RWPE2 (cell line): ENCODE results near the gene PPM1B.

Experiments used
- ATAC-seq: fragments of 200-7000 bp; cut with Tn5 transposase; 3 replicates; pipeline ENCODE4 v1.9.1; 2021; ENCODE audit warnings: low read depth
- DNase-seq: peaks from one replicate; pipeline ENCODE4 v3.0.0-alpha.2; 2020; ENCODE audit warnings: low spot score
- H3K27ac ChIP-seq: fragments of 450-650 bp; 2 replicates; pipeline ENCODE4 v1.5.1; 2017; ENCODE audit warnings: mild to moderate bottlenecking; ENCODE audit not compliant: poor library complexity, severe bottlenecking
- H3K27me3 ChIP-seq: fragments of 250-450 bp; sonication (Bioruptor Pico); 2 replicates; pipeline ENCODE4 v1.5.1; 2021; ENCODE audit warnings: mild to moderate bottlenecking, moderate library complexity; ENCODE audit not compliant: insufficient read depth, poor library complexity, severe bottlenecking
- H3K36me3 ChIP-seq: fragments of 250-450 bp; sonication (Bioruptor Pico); 2 replicates; pipeline ENCODE4 v1.5.1; 2020; ENCODE audit warnings: low read depth, mild to moderate bottlenecking, moderate library complexity
- H3K4me1 ChIP-seq: fragments of 250-450 bp; sonication (Bioruptor Pico); 2 replicates; pipeline ENCODE4 v1.5.1; 2021; ENCODE audit warnings: mild to moderate bottlenecking, moderate library complexity; ENCODE audit not compliant: insufficient read depth, poor library complexity, severe bottlenecking
- H3K4me3 ChIP-seq: fragments of 250-450 bp; sonication (Bioruptor Pico); 2 replicates; pipeline ENCODE4 v1.5.1; 2021; ENCODE audit warnings: mild to moderate bottlenecking, moderate library complexity; ENCODE audit not compliant: severe bottlenecking
- H3K9me3 ChIP-seq: fragments of 250-450 bp; sonication (Bioruptor Pico); 2 replicates; pipeline ENCODE4 v1.5.1; 2021; ENCODE audit warnings: mild to moderate bottlenecking, moderate library complexity; ENCODE audit not compliant: severe bottlenecking
- CTCF ChIP-seq: fragments of 450-650 bp; IDR thresholded peaks from one replicate; pipeline ENCODE4 v1.5.1; 2017; ENCODE audit warnings: mild to moderate bottlenecking, moderate library complexity; ENCODE audit not compliant: poor library complexity, severe bottlenecking

Gene PPM1B

GRCh38 chr2:44269831-44270230 is 101.2 kb downstream of the PPM1B start:
- ATAC-seq (no peak), DNase-seq (no peak)
- Histone ChIP-seq H3K4me3 (no peak overlapping the region), H3K27me3 (no peaks in the 10 kb centered on the region), H3K27ac (no peak overlapping the region), H3K36me3 (no peaks in the 10 kb centered on the region), H3K9me3 (no peaks in the 10 kb centered on the region), H3K4me1 (peaks cover 8% of the 10 kb centered on the region)
- TF ChIP-seq CTCF: no peak

- Histone ChIP-seq H3K27me3 (no peaks in the 10 kb centered on the region), H3K4me3 (no peak overlapping the region), H3K27ac (no peak overlapping the region), H3K36me3 (no peaks in the 10 kb centered on the region), H3K4me1 (peaks cover 8% of the 10 kb centered on the region), H3K9me3 (no peaks in the 10 kb centered on the region)
- ATAC-seq: no peak
- DNase-seq: no peak
- TF ChIP-seq CTCF: no peak
Measured at GRCh38 chr2:44271296-44271695, 102.6 kb downstream of the PPM1B start.

- ATAC-seq (no peak), DNase-seq (no peak)
- no peak for TF ChIP-seq CTCF
- Histone ChIP-seq H3K27ac (no peak overlapping the region), H3K9me3 (no peaks in the 10 kb centered on the region), H3K4me3 (no peak overlapping the region), H3K4me1 (peaks cover 4% of the 10 kb centered on the region), H3K36me3 (no peaks in the 10 kb centered on the region), H3K27me3 (no peaks in the 10 kb centered on the region)
Measured at GRCh38 chr2:44273076-44273475, 104.4 kb downstream of the PPM1B start.

- Histone ChIP-seq H3K4me3 (no peak overlapping the region), H3K27me3 (no peaks in the 10 kb centered on the region), H3K4me1 (no peaks in the 10 kb centered on the region), H3K27ac (no peak overlapping the region), H3K36me3 (no peaks in the 10 kb centered on the region), H3K9me3 (no peaks in the 10 kb centered on the region)
- DNase-seq (no peak), ATAC-seq (no peak)
- TF ChIP-seq CTCF: no peak
Measured at GRCh38 chr2:44273596-44273995, 104.9 kb downstream of the PPM1B start.

- no peak overlapping the region for H3K27ac ChIP-seq
- DNase-seq: no peak
- H3K36me3 ChIP-seq: no peaks in the 10 kb centered on the region
- ATAC-seq: peak; percentile 55; the same call in 1 of the 3 replicates
- H3K27me3 ChIP-seq: no peaks in the 10 kb centered on the region
- H3K9me3 ChIP-seq: no peaks in the 10 kb centered on the region
- no peak for TF ChIP-seq CTCF
- no peak overlapping the region for H3K4me3 ChIP-seq
- no peaks in the 10 kb centered on the region for H3K4me1 ChIP-seq
Measured at GRCh38 chr2:44275927-44276303, 107.2 kb downstream of the PPM1B start.
